C4-2B (cell line): Measurements from ENCODE around the gene PMM2.

Experiments used
- H3K27ac ChIP-seq: fragments of 450-650 bp; 2 replicates; pipeline ENCODE4 v1.5.1; 2017
- CTCF ChIP-seq: fragments of 450-650 bp; conservative IDR thresholded peaks from 2 replicates; pipeline ENCODE4 v1.5.1; 2017; ENCODE audit warnings: mild to moderate bottlenecking
- ZFX ChIP-seq: fragments of 450-650 bp; IDR thresholded peaks from 2 replicates; pipeline ENCODE4 v1.6.1; 2017

Gene PMM2

DNA sequence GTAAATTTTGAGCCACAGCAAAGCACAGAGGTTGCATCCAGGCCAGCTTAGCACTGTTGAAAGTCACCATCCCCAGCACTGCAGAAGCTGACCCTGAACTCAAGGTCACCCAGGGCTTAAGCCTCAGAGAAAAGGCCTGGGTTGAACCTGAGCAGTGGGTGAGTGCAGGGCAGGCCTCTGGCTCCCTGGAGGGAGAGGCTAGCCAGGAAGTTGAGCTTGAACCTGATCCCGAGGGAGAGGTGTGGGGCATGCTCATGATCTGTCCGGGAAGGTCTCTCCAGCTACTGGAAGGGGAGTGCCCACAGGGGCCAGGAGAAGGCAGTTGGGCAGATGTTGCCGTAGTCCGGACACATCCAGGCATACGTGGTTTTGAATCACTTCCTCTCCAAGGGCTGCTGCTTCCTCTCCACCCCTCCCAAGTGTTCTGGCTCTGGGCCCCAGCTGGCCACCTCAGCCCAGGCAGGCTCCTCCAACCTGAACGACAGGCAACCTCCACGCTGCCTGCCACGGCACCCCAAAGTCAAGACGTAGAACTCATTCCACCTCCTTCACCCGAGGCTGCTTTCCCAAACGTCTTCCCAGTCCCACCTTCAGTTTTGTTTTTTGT, 52.7 kb downstream of the PMM2 start:
- TF ChIP-seq CTCF, result no peak
- no peak for TF ChIP-seq ZFX
- H3K27ac ChIP-seq, result no peak overlapping the region

- TF ChIP-seq CTCF (no peak), ZFX (no peak)
- no peak overlapping the region for H3K27ac ChIP-seq
These were observed 54.2 kb downstream of the PMM2 start for GRCh38 chr16:8851761-8852403.

DNA sequence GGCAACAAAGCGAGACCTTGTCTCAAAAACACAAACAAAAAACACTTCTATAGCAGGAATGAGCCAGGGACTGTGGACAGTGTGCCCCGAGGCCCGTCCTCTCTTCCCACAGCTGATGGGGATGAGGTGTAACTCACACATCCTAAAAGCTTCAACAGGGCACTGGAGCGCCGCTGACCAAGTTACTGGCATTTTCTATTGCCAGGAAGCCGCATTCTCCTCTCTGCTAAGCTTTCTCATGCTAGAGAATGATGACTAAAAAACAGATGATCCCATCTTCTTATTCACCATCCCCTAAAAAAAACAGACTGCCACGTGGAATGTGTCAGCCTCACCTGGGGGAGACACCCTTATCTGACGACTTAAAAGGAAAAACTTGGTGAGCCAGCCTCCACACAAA, 54.9 kb downstream of the PMM2 start:
- TF ChIP-seq CTCF (no peak), ZFX (no peak)
- H3K27ac ChIP-seq, result no peak overlapping the region

GRCh38 chr16:8853150-8853549, 55.5 kb downstream of the PMM2 start:
- H3K27ac ChIP-seq, result no peak overlapping the region
- no peak for TF ChIP-seq CTCF
- TF ChIP-seq ZFX, result no peak

DNA sequence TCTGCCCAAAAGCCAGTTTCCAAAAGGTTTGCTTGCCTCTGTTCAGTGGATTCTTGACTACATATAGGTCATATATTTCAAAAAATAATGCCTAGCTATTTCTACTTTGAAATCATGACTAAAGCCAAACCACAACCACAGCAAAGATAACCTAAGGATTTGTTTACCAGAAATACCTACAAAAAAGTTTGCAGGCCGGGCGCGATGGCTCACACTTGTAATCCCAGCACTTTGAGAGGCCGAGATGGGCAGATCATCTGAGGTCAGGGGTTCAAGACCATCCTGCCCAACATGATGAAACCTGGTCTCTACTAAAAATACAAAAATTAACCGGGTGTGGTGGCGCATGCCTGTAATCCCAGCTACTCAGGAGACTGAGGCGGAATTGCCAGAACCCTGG, 56.0 kb downstream of the PMM2 start:
- TF ChIP-seq CTCF (no peak), ZFX (no peak)
- no peak overlapping the region for H3K27ac ChIP-seq

DNA sequence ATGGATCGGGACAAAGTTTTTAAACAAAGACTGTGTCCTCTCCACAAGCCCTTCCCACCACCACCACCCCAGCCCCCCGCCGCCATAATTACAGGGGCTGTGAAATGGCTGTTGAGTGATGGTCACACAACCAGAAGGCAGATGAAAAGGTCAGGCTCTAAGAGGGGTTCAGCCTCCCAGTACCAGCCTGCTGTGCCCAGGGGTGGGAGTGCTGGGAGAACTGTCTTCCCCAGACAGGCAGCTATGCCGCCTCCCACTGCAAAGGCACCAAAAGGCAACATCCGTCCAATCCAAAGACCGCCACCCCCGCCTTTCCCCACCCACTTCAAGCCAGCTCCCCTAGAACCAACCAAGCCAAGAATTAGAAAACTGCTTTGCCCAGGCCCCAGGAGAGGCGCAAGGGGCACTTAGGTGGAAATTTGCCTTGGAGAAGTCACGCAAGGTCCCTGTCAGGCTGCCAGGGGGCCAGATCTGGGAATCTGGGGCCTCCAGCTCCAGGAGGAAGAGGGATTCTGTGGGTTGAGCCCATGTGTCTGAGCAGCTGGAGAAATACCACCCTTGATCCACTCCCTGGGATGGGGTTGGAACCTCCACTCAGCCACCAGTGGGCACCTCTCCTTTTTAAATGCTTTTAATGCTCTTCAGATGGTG, 56.8 kb downstream of the PMM2 start:
- H3K27ac ChIP-seq, result no peak overlapping the region
- TF ChIP-seq ZFX (no peak), CTCF (no peak)

- H3K27ac ChIP-seq, result no peak overlapping the region
- TF ChIP-seq CTCF, result no peak
- no peak for TF ChIP-seq ZFX
These were observed 57.6 kb downstream of the PMM2 start for GRCh38 chr16:8855051-8855786.
